T-helper 17 cell (primary cell): ENCODE data around the gene GPC6. TPM values are rescaled to one million over a fixed set of nuclear protein-coding genes. Genes with fewer than 3 reads are reported as not detected.

Source experiments
- ATAC-seq: fragments of 150-1000 bp; cut with Tn5 transposase; 2 replicates; pipeline ENCODE4 v1.10.0; 2021; ENCODE audit warnings: mild to moderate bottlenecking, moderate library complexity
- DNase-seq, 3 donors: peaks; one replicate each; pipeline versions ENCODE4 v3.0.0 to v3.0.0-alpha.2; 2020 to 2021
- H3K9me3 ChIP-seq: one replicate; pipeline ENCODE4 v1.7.0; 2013; ENCODE audit warnings: low read length, mild to moderate bottlenecking; ENCODE audit not compliant: control insufficient read depth, poor library complexity, severe bottlenecking
- H3K27ac Mint-ChIP-seq: one replicate; pipeline ENCODE4 v1.8.0; 2022; ENCODE audit warnings: mild to moderate bottlenecking, moderate library complexity, mixed read lengths
- H3K27me3 Mint-ChIP-seq: one replicate; pipeline ENCODE4 v1.8.0; 2022; ENCODE audit warnings: mixed read lengths
- H3K36me3 Mint-ChIP-seq: one replicate; pipeline ENCODE4 v1.8.0; 2022; ENCODE audit warnings: low read depth, mixed read lengths
- H3K4me1 Mint-ChIP-seq: one replicate; pipeline ENCODE4 v1.8.0; 2022; ENCODE audit warnings: mild to moderate bottlenecking, mixed read lengths
- H3K4me3 Mint-ChIP-seq: one replicate; pipeline ENCODE4 v1.8.0; 2022; ENCODE audit warnings: mild to moderate bottlenecking, moderate library complexity, mixed read lengths
- total RNA-seq, 4 donors: library from RNA in 2 of 4; stranded (reverse) in 2 of 4; gene quantifications; one replicate each; pipeline ENCODE4 v1.2.3 and lab custom pipeline; 2022 to 2026

GPC6 gene
- total RNA-seq, 2 donors from 2014 or later = not detected

GRCh38 chr13:94090773-94091480, 864.3 kb downstream of the GPC6 start:
- H3K27me3 Mint-ChIP-seq = peaks cover 7% of the 10 kb centered on the region
- H3K27ac Mint-ChIP-seq = no peak overlapping the region
- no peaks in the 10 kb centered on the region for H3K4me1 Mint-ChIP-seq

GRCh38 chr13:94093652-94094315, 867.2 kb downstream of the GPC6 start:
- no peaks in the 10 kb centered on the region for H3K9me3 ChIP-seq
- no peak for ATAC-seq
- Mint-ChIP-seq H3K27ac (no peak overlapping the region), H3K36me3 (no peaks in the 10 kb centered on the region), H3K4me3 (no peak overlapping the region), H3K4me1 (no peaks in the 10 kb centered on the region), H3K27me3 (peaks cover 7% of the 10 kb centered on the region)
- no peak for DNase-seq

More at GRCh38 chr13:94090773-94091480, 864.3 kb downstream of the GPC6 start:
- DNase-seq = no peak
- no peaks in the 10 kb centered on the region for H3K36me3 Mint-ChIP-seq
- ATAC-seq = no peak
- H3K4me3 Mint-ChIP-seq = no peak overlapping the region
- H3K9me3 ChIP-seq = no peaks in the 10 kb centered on the region

- H3K27ac Mint-ChIP-seq = no peak overlapping the region
- DNase-seq = no peak
- peaks cover 5% of the 10 kb centered on the region for H3K36me3 Mint-ChIP-seq
- H3K4me1 Mint-ChIP-seq = no peaks in the 10 kb centered on the region
- ATAC-seq = no peak
- H3K9me3 ChIP-seq = no peaks in the 10 kb centered on the region
- H3K27me3 Mint-ChIP-seq = peaks cover 5% of the 10 kb centered on the region
- no peak overlapping the region for H3K4me3 Mint-ChIP-seq
Measured at GRCh38 chr13:94109715-94110374, 883.2 kb downstream of the GPC6 start.

- Mint-ChIP-seq H3K27me3 (no peaks in the 10 kb centered on the region), H3K27ac (no peak overlapping the region), H3K36me3 (no peaks in the 10 kb centered on the region), H3K4me3 (no peak overlapping the region), H3K4me1 (no peaks in the 10 kb centered on the region)
- no peaks in the 10 kb centered on the region for H3K9me3 ChIP-seq
- no peak for DNase-seq
- ATAC-seq = no peak
Measured at GRCh38 chr13:94112227-94112626, 885.6 kb downstream of the GPC6 start.

- Mint-ChIP-seq H3K4me1 (no peaks in the 10 kb centered on the region), H3K4me3 (no peak overlapping the region), H3K27ac (no peak overlapping the region), H3K36me3 (no peaks in the 10 kb centered on the region), H3K27me3 (no peaks in the 10 kb centered on the region)
- no peak for DNase-seq
- H3K9me3 ChIP-seq = no peaks in the 10 kb centered on the region
- ATAC-seq = no peak
Measured at GRCh38 chr13:94112731-94113130, 886.1 kb downstream of the GPC6 start.

- H3K27ac Mint-ChIP-seq = no peak overlapping the region
- H3K4me3 Mint-ChIP-seq = no peak overlapping the region
- ATAC-seq (no peak), DNase-seq (no peak)
- H3K27me3 Mint-ChIP-seq = peaks cover 2% of the 10 kb centered on the region
- no peaks in the 10 kb centered on the region for H3K36me3 Mint-ChIP-seq
- no peaks in the 10 kb centered on the region for H3K9me3 ChIP-seq
- no peaks in the 10 kb centered on the region for H3K4me1 Mint-ChIP-seq
Measured at GRCh38 chr13:94113245-94113644, 886.6 kb downstream of the GPC6 start.

- no peak overlapping the region for H3K4me3 Mint-ChIP-seq
- ATAC-seq (no peak), DNase-seq (no peak)
- H3K4me1 Mint-ChIP-seq = no peaks in the 10 kb centered on the region
- H3K27ac Mint-ChIP-seq = no peak overlapping the region
- H3K9me3 ChIP-seq = no peaks in the 10 kb centered on the region
- peaks cover 7% of the 10 kb centered on the region for H3K27me3 Mint-ChIP-seq
- H3K36me3 Mint-ChIP-seq = no peaks in the 10 kb centered on the region
Measured at GRCh38 chr13:94114166-94114565, 887.6 kb downstream of the GPC6 start.

- DNase-seq (no peak), ATAC-seq (no peak)
- Mint-ChIP-seq H3K27me3 (peaks cover 13% of the 10 kb centered on the region), H3K27ac (no peak overlapping the region), H3K4me3 (no peak overlapping the region), H3K36me3 (no peaks in the 10 kb centered on the region), H3K4me1 (no peaks in the 10 kb centered on the region)
- no peaks in the 10 kb centered on the region for H3K9me3 ChIP-seq
Measured at GRCh38 chr13:94115054-94115453, 888.4 kb downstream of the GPC6 start.

GRCh38 chr13:94119360-94119936, 892.8 kb downstream of the GPC6 start:
- peaks cover 20% of the 10 kb centered on the region for H3K27me3 Mint-ChIP-seq
- H3K4me3 Mint-ChIP-seq = no peak overlapping the region
- no peaks in the 10 kb centered on the region for H3K9me3 ChIP-seq
- no peak for DNase-seq
- H3K36me3 Mint-ChIP-seq = no peaks in the 10 kb centered on the region
- H3K27ac Mint-ChIP-seq = no peak overlapping the region
- ATAC-seq = no peak
- H3K4me1 Mint-ChIP-seq = no peaks in the 10 kb centered on the region

GRCh38 chr13:94120878-94121277, 894.3 kb downstream of the GPC6 start:
- H3K9me3 ChIP-seq = no peaks in the 10 kb centered on the region
- no peaks in the 10 kb centered on the region for H3K36me3 Mint-ChIP-seq
- no peaks in the 10 kb centered on the region for H3K4me1 Mint-ChIP-seq
- peaks cover 20% of the 10 kb centered on the region for H3K27me3 Mint-ChIP-seq
- no peak for DNase-seq
- ATAC-seq = no peak
- no peak overlapping the region for H3K4me3 Mint-ChIP-seq
- no peak overlapping the region for H3K27ac Mint-ChIP-seq

GRCh38 chr13:94121686-94122085, 895.1 kb downstream of the GPC6 start:
- H3K4me3 Mint-ChIP-seq = no peak overlapping the region
- H3K9me3 ChIP-seq = no peaks in the 10 kb centered on the region
- no peaks in the 10 kb centered on the region for H3K4me1 Mint-ChIP-seq
- ATAC-seq (no peak), DNase-seq (no peak)
- H3K36me3 Mint-ChIP-seq = no peaks in the 10 kb centered on the region
- peaks cover 20% of the 10 kb centered on the region for H3K27me3 Mint-ChIP-seq
- H3K27ac Mint-ChIP-seq = no peak overlapping the region

- H3K9me3 ChIP-seq = no peaks in the 10 kb centered on the region
- no peak overlapping the region for H3K4me3 Mint-ChIP-seq
- DNase-seq (no peak), ATAC-seq (no peak)
- no peaks in the 10 kb centered on the region for H3K36me3 Mint-ChIP-seq
- no peak overlapping the region for H3K27ac Mint-ChIP-seq
- H3K4me1 Mint-ChIP-seq = no peaks in the 10 kb centered on the region
- peaks cover 20% of the 10 kb centered on the region for H3K27me3 Mint-ChIP-seq
Measured at GRCh38 chr13:94122300-94122915, 895.8 kb downstream of the GPC6 start.

- Mint-ChIP-seq H3K27ac (no peak overlapping the region), H3K4me3 (no peak overlapping the region), H3K4me1 (no peaks in the 10 kb centered on the region), H3K27me3 (peaks cover 16% of the 10 kb centered on the region), H3K36me3 (no peaks in the 10 kb centered on the region)
- no peaks in the 10 kb centered on the region for H3K9me3 ChIP-seq
- no peak for ATAC-seq
- DNase-seq = no peak
Measured at GRCh38 chr13:94123557-94123956, 897.0 kb downstream of the GPC6 start.
